HEK293 (cell line): Measurements from ENCODE around the gene CLP1.

ENCODE experiments used
- BCL11A ChIP-seq: fragments of 450-650 bp; formaldehyde crosslinking; IDR thresholded peaks from 2 replicates; pipeline ENCODE4 v1.5.1; 2016; ENCODE audit warnings: low read depth, missing biosample characterization, missing genetic modification characterization
- EGR2 ChIP-seq: fragments of 450-650 bp; formaldehyde crosslinking; IDR thresholded peaks from 2 replicates; pipeline ENCODE4 v1.5.1; 2016; ENCODE audit warnings: low read depth, missing biosample characterization, missing genetic modification characterization
- GFI1B ChIP-seq: fragments of 450-650 bp; formaldehyde crosslinking; IDR thresholded peaks from 2 replicates; pipeline ENCODE4 v1.5.1; 2016; ENCODE audit warnings: missing biosample characterization, missing genetic modification characterization
- KLF16 ChIP-seq: fragments of 450-650 bp; formaldehyde crosslinking; IDR thresholded peaks from 2 replicates; pipeline ENCODE4 v1.5.1; 2017; ENCODE audit warnings: missing biosample characterization, missing genetic modification characterization
- KLF7 ChIP-seq: fragments of 450-650 bp; formaldehyde crosslinking; IDR thresholded peaks from 2 replicates; pipeline ENCODE4 v1.5.1; 2016; ENCODE audit warnings: missing biosample characterization, missing genetic modification characterization, borderline replicate concordance
- KLF8 ChIP-seq: fragments of 450-650 bp; formaldehyde crosslinking; IDR thresholded peaks from 2 replicates; pipeline ENCODE4 v1.5.1; 2016; ENCODE audit warnings: missing biosample characterization, missing genetic modification characterization
- MEIS1 ChIP-seq: sonication (generic); formaldehyde crosslinking; IDR thresholded peaks from 2 replicates; pipeline ENCODE4 v1.8.1; 2022; ENCODE audit warnings: missing genetic modification reagents, mild to moderate bottlenecking, borderline replicate concordance
- MYNN ChIP-seq: fragments of 450-650 bp; formaldehyde crosslinking; IDR thresholded peaks from 2 replicates; pipeline ENCODE4 v1.5.1; 2016; ENCODE audit warnings: missing biosample characterization, missing genetic modification characterization, borderline replicate concordance
- SP7 ChIP-seq: fragments of 450-650 bp; formaldehyde crosslinking; IDR thresholded peaks from 2 replicates; pipeline ENCODE4 v1.5.1; 2016; ENCODE audit warnings: missing biosample characterization, missing genetic modification characterization
- ZBTB1 ChIP-seq: fragments of 450-650 bp; formaldehyde crosslinking; IDR thresholded peaks from 2 replicates; pipeline ENCODE4 v1.5.1; 2016; ENCODE audit warnings: missing biosample characterization, missing genetic modification characterization
- ZBTB17 ChIP-seq: fragments of 450-650 bp; formaldehyde crosslinking; IDR thresholded peaks from 2 replicates; pipeline ENCODE4 v1.5.1; 2016; ENCODE audit warnings: missing biosample characterization, missing genetic modification characterization
- ZNF121 ChIP-seq: fragments of 450-650 bp; formaldehyde crosslinking; IDR thresholded peaks from 2 replicates; pipeline ENCODE4 v1.5.1; 2016; ENCODE audit warnings: missing biosample characterization, missing genetic modification characterization
- ZNF138 ChIP-seq: fragments of 450-650 bp; formaldehyde crosslinking; IDR thresholded peaks from 2 replicates; pipeline ENCODE4 v1.5.1; 2016; ENCODE audit warnings: missing biosample characterization, missing genetic modification characterization, borderline replicate concordance
- ZNF24 ChIP-seq: fragments of 450-650 bp; formaldehyde crosslinking; IDR thresholded peaks from 2 replicates; pipeline ENCODE4 v1.5.1; 2016; ENCODE audit warnings: missing biosample characterization, missing genetic modification characterization
- ZNF248 ChIP-seq: fragments of 450-650 bp; formaldehyde crosslinking; IDR thresholded peaks from 2 replicates; pipeline ENCODE4 v1.5.1; 2017; ENCODE audit warnings: missing biosample characterization, missing genetic modification characterization
- ZNF292 ChIP-seq: fragments of 450-650 bp; formaldehyde crosslinking; IDR thresholded peaks from 2 replicates; pipeline ENCODE4 v1.5.1; 2016; ENCODE audit warnings: low read depth, missing biosample characterization, missing genetic modification characterization, borderline replicate concordance
- ZNF350 ChIP-seq: fragments of 450-650 bp; formaldehyde crosslinking; IDR thresholded peaks from 2 replicates; pipeline ENCODE4 v1.5.0; 2017; ENCODE audit warnings: missing biosample characterization, mild to moderate bottlenecking, missing genetic modification characterization
- ZNF473 ChIP-seq: fragments of 450-650 bp; formaldehyde crosslinking; IDR thresholded peaks from 2 replicates; pipeline ENCODE4 v1.5.1; 2017; ENCODE audit warnings: missing biosample characterization, missing genetic modification characterization
- ZNF514 ChIP-seq: fragments of 450-650 bp; formaldehyde crosslinking; IDR thresholded peaks from 2 replicates; pipeline ENCODE4 v1.5.1; 2016; ENCODE audit warnings: missing biosample characterization, missing genetic modification characterization
- ZNF529 ChIP-seq: fragments of 450-650 bp; formaldehyde crosslinking; IDR thresholded peaks from 2 replicates; pipeline ENCODE4 v1.5.1; 2017; ENCODE audit warnings: missing genetic modification characterization, missing biosample characterization; ENCODE audit not compliant: insufficient replicate concordance
- ZNF555 ChIP-seq: fragments of 450-650 bp; formaldehyde crosslinking; conservative IDR thresholded peaks from 2 replicates; pipeline ENCODE4 v1.5.1; 2017; ENCODE audit warnings: missing biosample characterization, mild to moderate bottlenecking, missing genetic modification characterization, inconsistent platforms
- ZNF629 ChIP-seq: fragments of 450-650 bp; formaldehyde crosslinking; IDR thresholded peaks from 2 replicates; pipeline ENCODE4 v1.5.1; 2017; ENCODE audit warnings: missing biosample characterization, missing genetic modification characterization
- ZNF785 ChIP-seq: fragments of 450-650 bp; formaldehyde crosslinking; IDR thresholded peaks from 2 replicates; pipeline ENCODE4 v1.5.1; 2016; ENCODE audit warnings: missing biosample characterization, missing genetic modification characterization
- TF ChIP-seq, protein P1 (sequence below): fragments of 450-650 bp; formaldehyde crosslinking; IDR thresholded peaks from 2 replicates; pipeline ENCODE4 v1.5.1; 2016; ENCODE audit warnings: missing biosample characterization, missing genetic modification characterization
- TF ChIP-seq, protein P2 (sequence below): fragments of 450-650 bp; formaldehyde crosslinking; optimal IDR thresholded peaks from 2 replicates; pipeline ENCODE3; 2016; ENCODE audit warnings: missing biosample characterization, mild to moderate bottlenecking, missing genetic modification characterization
- TF ChIP-seq, protein P3 (sequence below): fragments of 450-650 bp; formaldehyde crosslinking; IDR thresholded peaks from 2 replicates; pipeline ENCODE4; 2016; ENCODE audit warnings: missing biosample characterization, missing genetic modification characterization
- TF ChIP-seq, protein P4 (sequence below): fragments of 450-650 bp; formaldehyde crosslinking; IDR thresholded peaks from 2 replicates; pipeline ENCODE4 v1.5.1; 2017; ENCODE audit warnings: missing biosample characterization, missing genetic modification characterization
- TF ChIP-seq, protein P5 (sequence below): fragments of 450-650 bp; formaldehyde crosslinking; IDR thresholded peaks from 2 replicates; pipeline ENCODE4 v1.5.1; 2017; ENCODE audit warnings: missing biosample characterization, missing genetic modification characterization
- TF ChIP-seq, protein P6 (sequence below): fragments of 450-650 bp; formaldehyde crosslinking; IDR thresholded peaks from 2 replicates; pipeline ENCODE4 v1.5.1; 2017; ENCODE audit warnings: missing biosample characterization, missing genetic modification characterization
- TF ChIP-seq, protein P7 (sequence below): fragments of 450-650 bp; formaldehyde crosslinking; IDR thresholded peaks from 2 replicates; pipeline ENCODE4 v1.5.1; 2016; ENCODE audit warnings: missing biosample characterization, missing genetic modification characterization

CLP1 gene

DNA sequence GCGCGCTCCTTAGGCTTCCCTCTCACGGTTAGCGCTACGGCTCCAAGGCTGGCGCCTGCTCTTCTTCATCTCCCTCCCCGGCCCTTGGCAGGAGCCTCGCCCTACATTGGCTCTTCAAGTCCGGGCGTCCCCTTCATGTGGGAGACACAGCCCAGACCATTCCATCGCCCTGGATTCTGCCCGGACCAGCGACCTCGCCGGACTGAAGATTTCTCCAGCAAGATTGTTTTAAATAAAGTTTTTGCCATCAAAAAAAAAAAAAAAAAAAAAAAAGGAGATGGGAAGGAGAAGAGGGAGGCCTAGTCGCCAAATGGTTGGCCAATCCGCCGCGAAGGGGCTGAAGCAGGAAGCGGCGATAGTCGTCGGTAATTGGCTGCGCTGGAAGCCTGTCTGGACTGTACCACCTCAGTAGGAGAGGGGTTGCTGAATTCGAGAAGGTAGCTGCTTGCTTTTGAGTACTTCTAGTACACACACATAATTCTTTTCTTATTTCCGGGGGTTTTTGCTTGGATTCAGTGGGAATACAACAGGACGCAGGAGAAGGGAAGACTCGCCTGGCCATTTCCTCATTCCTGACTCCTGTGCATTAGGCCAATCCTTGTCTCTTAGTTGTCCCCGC is 9.7 kb downstream of the CLP1 start (continued):
- TF ChIP-seq, protein P1, sequence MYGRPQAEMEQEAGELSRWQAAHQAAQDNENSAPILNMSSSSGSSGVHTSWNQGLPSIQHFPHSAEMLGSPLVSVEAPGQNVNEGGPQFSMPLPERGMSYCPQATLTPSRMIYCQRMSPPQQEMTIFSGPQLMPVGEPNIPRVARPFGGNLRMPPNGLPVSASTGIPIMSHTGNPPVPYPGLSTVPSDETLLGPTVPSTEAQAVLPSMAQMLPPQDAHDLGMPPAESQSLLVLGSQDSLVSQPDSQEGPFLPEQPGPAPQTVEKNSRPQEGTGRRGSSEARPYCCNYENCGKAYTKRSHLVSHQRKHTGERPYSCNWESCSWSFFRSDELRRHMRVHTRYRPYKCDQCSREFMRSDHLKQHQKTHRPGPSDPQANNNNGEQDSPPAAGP (tag by site-specific recombination), result 0 out of 2 replicates have a peak, but pooled peaks have one; percentile 3
- TF ChIP-seq ZNF350, result no peak
- TF ChIP-seq EGR2, result peak; percentile 12
- peak; percentile 85 for TF ChIP-seq ZBTB17 (tag by site-specific recombination)
- TF ChIP-seq MYNN (tag by site-specific recombination), result no peak
- no peak for TF ChIP-seq KLF7
- TF ChIP-seq ZNF529 (tag by site-specific recombination), result no peak
- TF ChIP-seq, protein P2, sequence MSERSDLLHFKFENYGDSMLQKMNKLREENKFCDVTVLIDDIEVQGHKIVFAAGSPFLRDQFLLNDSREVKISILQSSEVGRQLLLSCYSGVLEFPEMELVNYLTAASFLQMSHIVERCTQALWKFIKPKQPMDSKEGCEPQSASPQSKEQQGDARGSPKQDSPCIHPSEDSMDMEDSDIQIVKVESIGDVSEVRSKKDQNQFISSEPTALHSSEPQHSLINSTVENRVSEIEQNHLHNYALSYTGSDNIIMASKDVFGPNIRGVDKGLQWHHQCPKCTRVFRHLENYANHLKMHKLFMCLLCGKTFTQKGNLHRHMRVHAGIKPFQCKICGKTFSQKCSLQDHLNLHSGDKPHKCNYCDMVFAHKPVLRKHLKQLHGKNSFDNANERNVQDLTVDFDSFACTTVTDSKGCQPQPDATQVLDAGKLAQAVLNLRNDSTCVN, result no peak
- no peak for TF ChIP-seq ZNF473 (tag by site-specific recombination)
- no peak for TF ChIP-seq GFI1B
- TF ChIP-seq, protein P3, sequence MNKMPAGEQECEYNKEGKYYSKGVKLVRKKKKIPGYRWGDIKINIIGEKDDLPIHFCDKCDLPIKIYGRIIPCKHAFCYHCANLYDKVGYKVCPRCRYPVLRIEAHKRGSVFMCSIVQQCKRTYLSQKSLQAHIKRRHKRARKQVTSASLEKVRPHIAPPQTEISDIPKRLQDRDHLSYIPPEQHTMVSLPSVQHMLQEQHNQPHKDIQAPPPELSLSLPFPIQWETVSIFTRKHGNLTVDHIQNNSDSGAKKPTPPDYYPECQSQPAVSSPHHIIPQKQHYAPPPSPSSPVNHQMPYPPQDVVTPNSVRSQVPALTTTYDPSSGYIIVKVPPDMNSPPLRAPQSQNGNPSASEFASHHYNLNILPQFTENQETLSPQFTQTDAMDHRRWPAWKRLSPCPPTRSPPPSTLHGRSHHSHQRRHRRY (tag by site-specific recombination), result no peak
- no peak for TF ChIP-seq MEIS1 (CRISPR knock-in tag)
- no peak for TF ChIP-seq ZNF555
- no peak for TF ChIP-seq ZNF121 (tag by site-specific recombination)
- TF ChIP-seq, protein P4, sequence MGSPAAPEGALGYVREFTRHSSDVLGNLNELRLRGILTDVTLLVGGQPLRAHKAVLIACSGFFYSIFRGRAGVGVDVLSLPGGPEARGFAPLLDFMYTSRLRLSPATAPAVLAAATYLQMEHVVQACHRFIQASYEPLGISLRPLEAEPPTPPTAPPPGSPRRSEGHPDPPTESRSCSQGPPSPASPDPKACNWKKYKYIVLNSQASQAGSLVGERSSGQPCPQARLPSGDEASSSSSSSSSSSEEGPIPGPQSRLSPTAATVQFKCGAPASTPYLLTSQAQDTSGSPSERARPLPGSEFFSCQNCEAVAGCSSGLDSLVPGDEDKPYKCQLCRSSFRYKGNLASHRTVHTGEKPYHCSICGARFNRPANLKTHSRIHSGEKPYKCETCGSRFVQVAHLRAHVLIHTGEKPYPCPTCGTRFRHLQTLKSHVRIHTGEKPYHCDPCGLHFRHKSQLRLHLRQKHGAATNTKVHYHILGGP, result no peak
- TF ChIP-seq ZNF292 (tag by site-specific recombination), result no peak
- no peak for TF ChIP-seq ZNF514 (tag by site-specific recombination)
- TF ChIP-seq, protein P5, sequence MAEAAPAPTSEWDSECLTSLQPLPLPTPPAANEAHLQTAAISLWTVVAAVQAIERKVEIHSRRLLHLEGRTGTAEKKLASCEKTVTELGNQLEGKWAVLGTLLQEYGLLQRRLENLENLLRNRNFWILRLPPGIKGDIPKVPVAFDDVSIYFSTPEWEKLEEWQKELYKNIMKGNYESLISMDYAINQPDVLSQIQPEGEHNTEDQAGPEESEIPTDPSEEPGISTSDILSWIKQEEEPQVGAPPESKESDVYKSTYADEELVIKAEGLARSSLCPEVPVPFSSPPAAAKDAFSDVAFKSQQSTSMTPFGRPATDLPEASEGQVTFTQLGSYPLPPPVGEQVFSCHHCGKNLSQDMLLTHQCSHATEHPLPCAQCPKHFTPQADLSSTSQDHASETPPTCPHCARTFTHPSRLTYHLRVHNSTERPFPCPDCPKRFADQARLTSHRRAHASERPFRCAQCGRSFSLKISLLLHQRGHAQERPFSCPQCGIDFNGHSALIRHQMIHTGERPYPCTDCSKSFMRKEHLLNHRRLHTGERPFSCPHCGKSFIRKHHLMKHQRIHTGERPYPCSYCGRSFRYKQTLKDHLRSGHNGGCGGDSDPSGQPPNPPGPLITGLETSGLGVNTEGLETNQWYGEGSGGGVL (tag by site-specific recombination), result no peak
- 0 out of 2 replicates have a peak, but pooled peaks have one; percentile 35 for TF ChIP-seq ZNF24
- peak; percentile 51 for TF ChIP-seq ZNF629 (tag by site-specific recombination)
- TF ChIP-seq ZNF138, result no peak
- TF ChIP-seq ZBTB1 (tag by site-specific recombination), result no peak
- TF ChIP-seq KLF16 (tag by site-specific recombination), result peak; percentile 63; the same call in 1 of the 2 replicates
- no peak for TF ChIP-seq BCL11A (tag by site-specific recombination)
- TF ChIP-seq SP7, result peak; percentile 61; the same call in 1 of the 2 replicates
- no peak for TF ChIP-seq ZNF785
- TF ChIP-seq, protein P6, sequence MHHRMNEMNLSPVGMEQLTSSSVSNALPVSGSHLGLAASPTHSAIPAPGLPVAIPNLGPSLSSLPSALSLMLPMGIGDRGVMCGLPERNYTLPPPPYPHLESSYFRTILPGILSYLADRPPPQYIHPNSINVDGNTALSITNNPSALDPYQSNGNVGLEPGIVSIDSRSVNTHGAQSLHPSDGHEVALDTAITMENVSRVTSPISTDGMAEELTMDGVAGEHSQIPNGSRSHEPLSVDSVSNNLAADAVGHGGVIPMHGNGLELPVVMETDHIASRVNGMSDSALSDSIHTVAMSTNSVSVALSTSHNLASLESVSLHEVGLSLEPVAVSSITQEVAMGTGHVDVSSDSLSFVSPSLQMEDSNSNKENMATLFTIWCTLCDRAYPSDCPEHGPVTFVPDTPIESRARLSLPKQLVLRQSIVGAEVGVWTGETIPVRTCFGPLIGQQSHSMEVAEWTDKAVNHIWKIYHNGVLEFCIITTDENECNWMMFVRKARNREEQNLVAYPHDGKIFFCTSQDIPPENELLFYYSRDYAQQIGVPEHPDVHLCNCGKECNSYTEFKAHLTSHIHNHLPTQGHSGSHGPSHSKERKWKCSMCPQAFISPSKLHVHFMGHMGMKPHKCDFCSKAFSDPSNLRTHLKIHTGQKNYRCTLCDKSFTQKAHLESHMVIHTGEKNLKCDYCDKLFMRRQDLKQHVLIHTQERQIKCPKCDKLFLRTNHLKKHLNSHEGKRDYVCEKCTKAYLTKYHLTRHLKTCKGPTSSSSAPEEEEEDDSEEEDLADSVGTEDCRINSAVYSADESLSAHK (tag by site-specific recombination), result 0 out of 2 replicates have a peak, but pooled peaks have one; percentile 11
- TF ChIP-seq KLF8 (tag by site-specific recombination), result 0 out of 2 replicates have a peak, but pooled peaks have one; percentile 56
- TF ChIP-seq, protein P7, sequence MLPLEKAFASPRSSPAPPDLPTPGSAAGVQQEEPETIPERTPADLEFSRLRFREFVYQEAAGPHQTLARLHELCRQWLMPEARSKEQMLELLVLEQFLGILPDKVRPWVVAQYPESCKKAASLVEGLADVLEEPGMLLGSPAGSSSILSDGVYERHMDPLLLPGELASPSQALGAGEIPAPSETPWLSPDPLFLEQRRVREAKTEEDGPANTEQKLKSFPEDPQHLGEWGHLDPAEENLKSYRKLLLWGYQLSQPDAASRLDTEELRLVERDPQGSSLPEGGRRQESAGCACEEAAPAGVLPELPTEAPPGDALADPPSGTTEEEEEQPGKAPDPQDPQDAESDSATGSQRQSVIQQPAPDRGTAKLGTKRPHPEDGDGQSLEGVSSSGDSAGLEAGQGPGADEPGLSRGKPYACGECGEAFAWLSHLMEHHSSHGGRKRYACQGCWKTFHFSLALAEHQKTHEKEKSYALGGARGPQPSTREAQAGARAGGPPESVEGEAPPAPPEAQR, result no peak
- no peak for TF ChIP-seq ZNF248 (tag by site-specific recombination)
